NCI-H128 (cell line): ENCODE results near the gene ROMO1.
"Not testable (repeated sequence)": the region's sequence is repeated elsewhere in the genome, so short reads cannot be mapped to it uniquely, and the experiment has no call there.

Experiments
- DNase-seq: peaks from one replicate; lab custom pipeline; 2025; ENCODE audit not compliant: unreplicated experiment; lab: John Stamatoyannopoulos, UW

The ROMO1 gene

GRCh38 chr20:35680452-35681183 lies 18.6 kb upstream of the ROMO1 start:
- DNase-seq, result no peak

GRCh38 chr20:35681960-35682359 lies 17.2 kb upstream of the ROMO1 start:
- no peak for DNase-seq

- DNase-seq, result not testable (repeated sequence)
Measured at GRCh38 chr20:35685368-35685767, 13.8 kb upstream of the ROMO1 start.

GRCh38 chr20:35686872-35687271 lies 12.3 kb upstream of the ROMO1 start:
- DNase-seq, result not testable (repeated sequence)

- DNase-seq, result no peak
Measured at GRCh38 chr20:35690265-35690664, 8.9 kb upstream of the ROMO1 start.

GRCh38 chr20:35695245-35695749 lies 3.9 kb upstream of the ROMO1 start:
- no peak for DNase-seq

GRCh38 chr20:35695978-35696377 lies 3.2 kb upstream of the ROMO1 start:
- DNase-seq, result no peak

GRCh38 chr20:35697696-35698297 lies 1.4 kb upstream of the ROMO1 start:
- no peak for DNase-seq

GRCh38 chr20:35698298-35699126 lies 693 bp upstream of the ROMO1 start:
- DNase-seq, result no peak

- no peak for DNase-seq
Measured at GRCh38 chr20:35699957-35700624, 886 bp downstream of the ROMO1 start.

GRCh38 chr20:35700625-35701148 lies 1.5 kb downstream of the ROMO1 start:
- DNase-seq, result no peak

- DNase-seq, result no peak
Measured at GRCh38 chr20:35702051-35702823, 3.0 kb downstream of the ROMO1 start.

- no peak for DNase-seq
Measured at GRCh38 chr20:35702824-35703695, 3.9 kb downstream of the ROMO1 start.

GRCh38 chr20:35704514-35705261 lies 5.5 kb downstream of the ROMO1 start:
- no peak for DNase-seq

GRCh38 chr20:35705894-35706293 lies 6.7 kb downstream of the ROMO1 start:
- DNase-seq, result not testable (repeated sequence)

GRCh38 chr20:35706591-35707529 lies 7.7 kb downstream of the ROMO1 start:
- DNase-seq, result not testable (repeated sequence)

- DNase-seq, result no peak
Measured at GRCh38 chr20:35708502-35708901, 9.3 kb downstream of the ROMO1 start.
